SK-N-SH treated with all-trans-retinoic acid at 6 μM for 48 hours (cell line): ENCODE data around the gene TRMT13.

Experiments
- ARNTL ChIP-seq: fragments of 450-650 bp; formaldehyde crosslinking; IDR thresholded peaks from 2 replicates; pipeline ENCODE4 v1.5.0; 2020; ENCODE audit warnings: low read depth, mild to moderate bottlenecking, moderate library complexity, borderline replicate concordance
- CSRNP3 ChIP-seq: fragments of 250-450 bp; sonication (Bioruptor Pico); IDR thresholded peaks from 2 replicates; pipeline ENCODE4 v1.5.1; 2021; ENCODE audit warnings: mild to moderate bottlenecking, moderate library complexity
- ISL1 ChIP-seq: fragments of 250-450 bp; sonication (Bioruptor Pico); IDR thresholded peaks from 2 replicates; pipeline ENCODE4 v2.1.2; 2022; ENCODE audit warnings: mild to moderate bottlenecking, moderate library complexity
- OSR1 ChIP-seq: fragments of 250-450 bp; sonication (Bioruptor Pico); IDR thresholded peaks from 2 replicates; pipeline ENCODE4 v1.8.0; 2022; ENCODE audit warnings: moderate library complexity, mild to moderate bottlenecking, inconsistent platforms
- ZFP3 ChIP-seq: fragments of 250-450 bp; sonication (Bioruptor Pico); IDR thresholded peaks from 2 replicates; pipeline ENCODE4 v1.5.0; 2020; ENCODE audit warnings: mild to moderate bottlenecking, moderate library complexity
- TF ChIP-seq, protein P1 (sequence below): fragments of 250-450 bp; sonication (Bioruptor Pico); IDR thresholded peaks from 2 replicates; pipeline ENCODE4 v1.5.0; 2020; ENCODE audit warnings: mild to moderate bottlenecking, moderate library complexity
- TF ChIP-seq, protein P2 (sequence below): fragments of 250-450 bp; sonication (Bioruptor Pico); IDR thresholded peaks from 2 replicates; pipeline ENCODE4 v1.8.0; 2020; ENCODE audit warnings: mild to moderate bottlenecking, moderate library complexity, borderline replicate concordance

GRCh38 chr1:100127226-100127625 lies 5.7 kb upstream of the TRMT13 start:
- TF ChIP-seq ISL1 (CRISPR knock-in tag) (no peak), CSRNP3 (no peak), OSR1 (CRISPR knock-in tag) (no peak), ARNTL (CRISPR knock-in tag) (no peak), ZFP3 (CRISPR knock-in tag) (no peak)
- TF ChIP-seq, protein P1, sequence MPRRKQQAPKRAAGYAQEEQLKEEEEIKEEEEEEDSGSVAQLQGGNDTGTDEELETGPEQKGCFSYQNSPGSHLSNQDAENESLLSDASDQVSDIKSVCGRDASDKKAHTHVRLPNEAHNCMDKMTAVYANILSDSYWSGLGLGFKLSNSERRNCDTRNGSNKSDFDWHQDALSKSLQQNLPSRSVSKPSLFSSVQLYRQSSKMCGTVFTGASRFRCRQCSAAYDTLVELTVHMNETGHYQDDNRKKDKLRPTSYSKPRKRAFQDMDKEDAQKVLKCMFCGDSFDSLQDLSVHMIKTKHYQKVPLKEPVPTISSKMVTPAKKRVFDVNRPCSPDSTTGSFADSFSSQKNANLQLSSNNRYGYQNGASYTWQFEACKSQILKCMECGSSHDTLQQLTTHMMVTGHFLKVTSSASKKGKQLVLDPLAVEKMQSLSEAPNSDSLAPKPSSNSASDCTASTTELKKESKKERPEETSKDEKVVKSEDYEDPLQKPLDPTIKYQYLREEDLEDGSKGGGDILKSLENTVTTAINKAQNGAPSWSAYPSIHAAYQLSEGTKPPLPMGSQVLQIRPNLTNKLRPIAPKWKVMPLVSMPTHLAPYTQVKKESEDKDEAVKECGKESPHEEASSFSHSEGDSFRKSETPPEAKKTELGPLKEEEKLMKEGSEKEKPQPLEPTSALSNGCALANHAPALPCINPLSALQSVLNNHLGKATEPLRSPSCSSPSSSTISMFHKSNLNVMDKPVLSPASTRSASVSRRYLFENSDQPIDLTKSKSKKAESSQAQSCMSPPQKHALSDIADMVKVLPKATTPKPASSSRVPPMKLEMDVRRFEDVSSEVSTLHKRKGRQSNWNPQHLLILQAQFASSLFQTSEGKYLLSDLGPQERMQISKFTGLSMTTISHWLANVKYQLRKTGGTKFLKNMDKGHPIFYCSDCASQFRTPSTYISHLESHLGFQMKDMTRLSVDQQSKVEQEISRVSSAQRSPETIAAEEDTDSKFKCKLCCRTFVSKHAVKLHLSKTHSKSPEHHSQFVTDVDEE (CRISPR knock-in tag), result no peak
- TF ChIP-seq, protein P2, sequence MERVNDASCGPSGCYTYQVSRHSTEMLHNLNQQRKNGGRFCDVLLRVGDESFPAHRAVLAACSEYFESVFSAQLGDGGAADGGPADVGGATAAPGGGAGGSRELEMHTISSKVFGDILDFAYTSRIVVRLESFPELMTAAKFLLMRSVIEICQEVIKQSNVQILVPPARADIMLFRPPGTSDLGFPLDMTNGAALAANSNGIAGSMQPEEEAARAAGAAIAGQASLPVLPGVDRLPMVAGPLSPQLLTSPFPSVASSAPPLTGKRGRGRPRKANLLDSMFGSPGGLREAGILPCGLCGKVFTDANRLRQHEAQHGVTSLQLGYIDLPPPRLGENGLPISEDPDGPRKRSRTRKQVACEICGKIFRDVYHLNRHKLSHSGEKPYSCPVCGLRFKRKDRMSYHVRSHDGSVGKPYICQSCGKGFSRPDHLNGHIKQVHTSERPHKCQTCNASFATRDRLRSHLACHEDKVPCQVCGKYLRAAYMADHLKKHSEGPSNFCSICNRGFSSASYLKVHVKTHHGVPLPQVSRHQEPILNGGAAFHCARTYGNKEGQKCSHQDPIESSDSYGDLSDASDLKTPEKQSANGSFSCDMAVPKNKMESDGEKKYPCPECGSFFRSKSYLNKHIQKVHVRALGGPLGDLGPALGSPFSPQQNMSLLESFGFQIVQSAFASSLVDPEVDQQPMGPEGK, result no peak
